Measurements from ENCODE around the gene BLOC1S1. TPM values are rescaled to one million over a fixed set of nuclear protein-coding genes. Genes with fewer than 3 reads are reported as not detected.

The BLOC1S1 gene
- total and polyA plus RNA-seq, 9 of the 15 experiments (the other 6 are each of a cell fraction or from before 2014, with no cell fraction given), result 75.2 to 161 (median 98.8) TPM

DNA sequence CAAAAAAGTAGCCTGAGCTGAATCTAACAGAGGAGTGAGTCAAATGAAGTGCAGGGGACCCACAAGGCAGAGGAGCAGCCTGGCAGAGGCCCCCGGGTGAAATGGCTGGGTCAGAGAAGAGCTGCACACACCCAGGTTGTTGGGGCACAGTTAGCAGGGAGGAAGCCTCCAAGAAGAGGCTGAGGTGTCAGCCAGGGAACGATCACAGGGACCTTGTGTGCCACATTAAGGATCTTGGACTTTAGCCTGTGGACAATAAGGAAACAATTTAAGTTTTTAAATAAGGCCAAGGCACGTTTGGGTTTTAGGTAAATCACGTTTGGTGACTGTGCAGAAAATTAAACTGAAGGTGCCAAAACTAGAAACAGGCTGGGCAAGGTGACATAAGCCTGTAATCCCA lies 44.1 kb upstream of the BLOC1S1 start:
- H3K9ac ChIP-seq (ENCODE audit: insufficient read depth in 1 of 2, low read depth in 2 of 2, low read length in 2 of 2), result peak overlapping the region in 1 of 2 experiments; percentile 57; a peak in 1 of 4 replicates

More for the DNA sequence above, 44.1 kb upstream of the BLOC1S1 start:
- Histone ChIP-seq H3K9me3 (replicated peaks; ENCODE audit: control insufficient read depth, insufficient read depth, low read depth, low read length) (no peaks in the 10 kb centered on the region), H3K4me3 (no peak overlapping the region), H3K79me2 (ENCODE audit: control insufficient read depth, insufficient read depth, low read length) (no peaks in the 10 kb centered on the region), H4K20me1 (replicated peaks; ENCODE audit: control insufficient read depth, insufficient read depth, low read length) (no peaks in the 10 kb centered on the region), H2AFZ (ENCODE audit: low read depth, low read length) (no peak overlapping the region), H3K4me2 (ENCODE audit: insufficient read depth, low read length) (no peak overlapping the region), H3K9me1 (ENCODE audit: control insufficient read depth, insufficient read depth, low read length) (no peaks in the 10 kb centered on the region), H3K27ac (ENCODE audit: extremely low read depth, low read depth, low read length) (no peak overlapping the region), H3K27me3 (ENCODE audit: control insufficient read depth in 2 of 2, insufficient read depth in 2 of 2, low read length in 2 of 2) (peaks cover 1 to 4% of the 10 kb centered on the region in 2 experiments; a peak in 3 of 5 replicates), H3K36me3 (ENCODE audit: control insufficient read depth, insufficient read depth, low read length) (no peaks in the 10 kb centered on the region), H3K4me1 (replicated peaks in 1 of 2; ENCODE audit: control insufficient read depth in 2 of 2, insufficient read depth in 2 of 2, low read length in 2 of 2) (no peaks in the 10 kb centered on the region)
- no peak for DNase-seq (ENCODE audit: extremely low read depth in 1 of 4, low spot score in 3 of 4)
- no peak for TF ChIP-seq ZNF197 (CRISPR knock-in tag; IDR thresholded peaks at IDR 0.05; ENCODE audit: low read depth)
- TF ChIP-seq ZNF24 (IDR thresholded peaks at IDR 0.05), result no peak
- TF ChIP-seq CCAR2 (IDR thresholded peaks at IDR 0.05; ENCODE audit: low read depth, low read length), result no peak
- TF ChIP-seq TRIM25 (IDR thresholded peaks at IDR 0.05; ENCODE audit: borderline replicate concordance), result no peak
- TF ChIP-seq SMARCA4 (IDR thresholded peaks at IDR 0.05), result no peak
- no peak for TF ChIP-seq SRSF7 (optimal IDR thresholded peaks at IDR 0.05; ENCODE audit: low read depth, low read length)
- no peak for TF ChIP-seq ZNF217 (CRISPR knock-in tag; IDR thresholded peaks at IDR 0.05)
- TF ChIP-seq, protein P1, sequence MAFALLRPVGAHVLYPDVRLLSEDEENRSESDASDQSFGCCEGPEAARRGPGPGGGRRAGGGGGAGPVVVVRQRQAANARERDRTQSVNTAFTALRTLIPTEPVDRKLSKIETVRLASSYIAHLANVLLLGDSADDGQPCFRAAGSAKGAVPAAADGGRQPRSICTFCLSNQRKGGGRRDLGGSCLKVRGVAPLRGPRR (CRISPR knock-in tag; IDR thresholded peaks at IDR 0.05), result no peak
- no peak for TF ChIP-seq HLTF (IDR thresholded peaks at IDR 0.05)
- no peak for TF ChIP-seq CBX2 (IDR thresholded peaks at IDR 0.05; ENCODE audit: insufficient read depth, low read length, poor library complexity, severe bottlenecking)
- no peak for TF ChIP-seq MEF2D (tag; conservative IDR thresholded peaks at IDR 0.05; ENCODE audit: low read depth)
- TF ChIP-seq E2F3 (CRISPR knock-in tag; IDR thresholded peaks at IDR 0.05), result no peak
- no peak for TF ChIP-seq CHD1 (IDR thresholded peaks at IDR 0.05; ENCODE audit: low read length)
- no peak for TF ChIP-seq ZNF695 (CRISPR knock-in tag; IDR thresholded peaks at IDR 0.05)
- no peak for TF ChIP-seq SMARCC2 (IDR thresholded peaks at IDR 0.05; ENCODE audit: low read depth)
- no peak for TF ChIP-seq ETS2 (tag; IDR thresholded peaks at IDR 0.05; ENCODE audit: borderline replicate concordance, poor library complexity, severe bottlenecking)
- no peak for TF ChIP-seq SMC3 (conservative IDR thresholded peaks at IDR 0.05; ENCODE audit: insufficient read depth, low read depth, low read length)
- TF ChIP-seq ELF1 (tag; IDR thresholded peaks at IDR 0.05), result no peak
- TF ChIP-seq HBP1 (CRISPR knock-in tag; IDR thresholded peaks at IDR 0.05), result no peak
- ChIA-PET POLR2A (interaction anchor here (1.1 kb wide), 1 partner anchor 23 kb away, joined by 3 read pairs; no protein-coding TSS in a partner anchor), CTCF (ENCODE audit: low intra/inter-chr PET ratio) (no interaction called here)
- FAIRE-seq, result no peak
- BruUV-seq (replicated peaks), result no TSS peak
- ATAC-seq, result no peak
- intact Hi-C loops (cut with micrococcal nuclease), result no loop called here
- in situ Hi-C loops (cut with MboI), result no loop called here
- 2% methylated on average over 4 of the region's 4 CpGs for WGBS (ENCODE audit: insufficient coverage, low coverage, missing lambda C conversion rate)
